ENCODE results near the gene GPI.

DNA sequence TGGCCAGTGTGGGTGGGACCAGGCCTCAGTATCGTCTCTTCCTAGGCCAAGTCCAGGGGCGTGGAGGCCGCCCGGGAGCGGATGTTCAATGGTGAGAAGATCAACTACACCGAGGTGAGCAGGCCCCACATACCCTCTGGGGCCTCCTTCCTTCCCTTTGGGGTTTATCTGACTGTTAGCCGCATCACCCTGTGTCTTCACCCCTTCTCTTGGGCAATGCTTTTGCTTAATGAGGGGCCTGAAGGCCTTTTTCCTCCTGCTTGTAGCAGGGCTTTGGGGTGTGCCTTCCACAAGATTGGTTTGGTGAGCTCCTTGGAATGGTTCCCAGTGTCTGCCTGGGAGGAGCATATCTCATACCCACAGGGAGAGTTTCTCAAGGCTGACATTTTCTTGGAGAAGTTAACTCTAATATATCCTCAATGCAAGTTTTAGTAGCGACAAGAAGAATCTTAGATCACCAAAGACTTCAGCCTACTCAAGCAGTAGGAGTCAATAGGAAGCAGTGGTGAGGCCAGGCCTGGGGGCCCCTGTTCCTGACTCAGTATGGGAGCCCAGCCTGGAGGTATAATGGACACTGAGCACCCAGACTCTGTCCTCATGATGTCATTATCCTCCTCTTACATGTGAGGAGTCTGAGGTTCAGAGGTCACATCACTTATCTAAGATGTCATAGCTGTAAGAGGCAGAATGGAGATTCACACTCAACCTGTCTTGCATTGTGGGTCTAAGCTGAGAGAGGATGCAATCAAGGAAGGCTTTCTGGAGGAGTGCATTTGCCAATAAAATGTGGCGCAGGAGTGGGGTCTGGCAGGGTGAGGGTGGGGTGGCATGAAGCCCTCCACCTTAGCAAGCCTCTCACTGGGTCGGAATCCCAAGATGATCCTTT, 2.0 kb downstream of the GPI start:
- TF ChIP-seq POLR2A (IDR thresholded peaks at IDR 0.05; ENCODE audit: extremely low read depth, insufficient read length), result no peak
- no peak for TF ChIP-seq MYC (IDR thresholded peaks at IDR 0.05; ENCODE audit: low read depth, low read length)
